Measurements from ENCODE around the gene PLIN3.

PLIN3 gene

GRCh38 chr19:4821265-4821664, 46.2 kb downstream of the PLIN3 start:
- Histone ChIP-seq H3K27me3 (ENCODE audit: control insufficient read depth, low read length) (no peaks in the 10 kb centered on the region), H4K20me1 (ENCODE audit: control insufficient read depth, insufficient read depth, low read depth, low read length) (no peaks in the 10 kb centered on the region), H3K9me3 (ENCODE audit: control insufficient read depth, insufficient read depth, low read length) (no peaks in the 10 kb centered on the region), H3F3A (ENCODE audit: control insufficient read depth, insufficient read depth) (no peaks in the 10 kb centered on the region), H3K4me1 (ENCODE audit: control insufficient read depth, low read length) (peaks cover 12% of the 10 kb centered on the region), H3K79me2 (ENCODE audit: control insufficient read depth, low read length) (peaks cover 89% of the 10 kb centered on the region), H3K4me2 (ENCODE audit: low read length) (no peak overlapping the region), H3K36me3 (ENCODE audit: control insufficient read depth, low read length) (peaks cover 55% of the 10 kb centered on the region), H3K4me3 (ENCODE audit: low read length) (no peak overlapping the region), H3K27ac (ENCODE audit: low read depth, low read length) (no peak overlapping the region), H3K9me2 (replicated peaks; ENCODE audit: control insufficient read depth, low read length) (no peaks in the 10 kb centered on the region)
- TF ChIP-seq, protein P1, sequence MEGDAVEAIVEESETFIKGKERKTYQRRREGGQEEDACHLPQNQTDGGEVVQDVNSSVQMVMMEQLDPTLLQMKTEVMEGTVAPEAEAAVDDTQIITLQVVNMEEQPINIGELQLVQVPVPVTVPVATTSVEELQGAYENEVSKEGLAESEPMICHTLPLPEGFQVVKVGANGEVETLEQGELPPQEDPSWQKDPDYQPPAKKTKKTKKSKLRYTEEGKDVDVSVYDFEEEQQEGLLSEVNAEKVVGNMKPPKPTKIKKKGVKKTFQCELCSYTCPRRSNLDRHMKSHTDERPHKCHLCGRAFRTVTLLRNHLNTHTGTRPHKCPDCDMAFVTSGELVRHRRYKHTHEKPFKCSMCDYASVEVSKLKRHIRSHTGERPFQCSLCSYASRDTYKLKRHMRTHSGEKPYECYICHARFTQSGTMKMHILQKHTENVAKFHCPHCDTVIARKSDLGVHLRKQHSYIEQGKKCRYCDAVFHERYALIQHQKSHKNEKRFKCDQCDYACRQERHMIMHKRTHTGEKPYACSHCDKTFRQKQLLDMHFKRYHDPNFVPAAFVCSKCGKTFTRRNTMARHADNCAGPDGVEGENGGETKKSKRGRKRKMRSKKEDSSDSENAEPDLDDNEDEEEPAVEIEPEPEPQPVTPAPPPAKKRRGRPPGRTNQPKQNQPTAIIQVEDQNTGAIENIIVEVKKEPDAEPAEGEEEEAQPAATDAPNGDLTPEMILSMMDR (IDR thresholded peaks at IDR 0.05; ENCODE audit: low read depth, low read length, poor library complexity, severe bottlenecking) = no peak
- TF ChIP-seq EZH2phosphoT487 (IDR thresholded peaks at IDR 0.05; ENCODE audit: borderline replicate concordance, low read length) = no peak

GRCh38 chr19:4817467-4818277, 49.8 kb downstream of the PLIN3 start:
- Histone ChIP-seq H4K20me1 (ENCODE audit: control insufficient read depth, insufficient read depth, low read depth, low read length) (no peaks in the 10 kb centered on the region), H3F3A (ENCODE audit: control insufficient read depth, insufficient read depth) (peaks cover 24% of the 10 kb centered on the region), H3K27me3 (ENCODE audit: control insufficient read depth, low read length) (no peaks in the 10 kb centered on the region), H3K4me3 (ENCODE audit: low read length) (no peak overlapping the region), H3K4me1 (ENCODE audit: control insufficient read depth, low read length) (peaks cover 30% of the 10 kb centered on the region), H3K36me3 (ENCODE audit: control insufficient read depth, low read length) (peaks cover 56% of the 10 kb centered on the region), H3K9me3 (ENCODE audit: control insufficient read depth, insufficient read depth, low read length) (no peaks in the 10 kb centered on the region), H3K9me2 (replicated peaks; ENCODE audit: control insufficient read depth, low read length) (no peaks in the 10 kb centered on the region), H3K79me2 (ENCODE audit: control insufficient read depth, low read length) (peaks cover 60% of the 10 kb centered on the region), H3K27ac (ENCODE audit: low read depth, low read length) (no peak overlapping the region), H3K4me2 (ENCODE audit: low read length) (no peak overlapping the region)
- TF ChIP-seq, protein P1 (IDR thresholded peaks at IDR 0.05; ENCODE audit: low read depth, low read length, poor library complexity, severe bottlenecking) = peak; percentile 13
- TF ChIP-seq EZH2phosphoT487 (IDR thresholded peaks at IDR 0.05; ENCODE audit: borderline replicate concordance, low read length) = no peak

GRCh38 chr19:4816950-4817278, 50.6 kb downstream of the PLIN3 start:
- H3K36me3 ChIP-seq (ENCODE audit: control insufficient read depth, low read length) = peaks cover 52% of the 10 kb centered on the region
- no peak overlapping the region for H3K4me2 ChIP-seq (ENCODE audit: low read length)
- H4K20me1 ChIP-seq (ENCODE audit: control insufficient read depth, insufficient read depth, low read depth, low read length) = no peaks in the 10 kb centered on the region
- H3K9me2 ChIP-seq (replicated peaks; ENCODE audit: control insufficient read depth, low read length) = no peaks in the 10 kb centered on the region
- no peak overlapping the region for H3K4me3 ChIP-seq (ENCODE audit: low read length)
- no peak for TF ChIP-seq EZH2phosphoT487 (IDR thresholded peaks at IDR 0.05; ENCODE audit: borderline replicate concordance, low read length)
- TF ChIP-seq, protein P1 (IDR thresholded peaks at IDR 0.05; ENCODE audit: low read depth, low read length, poor library complexity, severe bottlenecking) = no peak
- H3K79me2 ChIP-seq (ENCODE audit: control insufficient read depth, low read length) = peaks cover 53% of the 10 kb centered on the region
- H3K27ac ChIP-seq (ENCODE audit: low read depth, low read length) = no peak overlapping the region
- H3K4me1 ChIP-seq (ENCODE audit: control insufficient read depth, low read length) = peaks cover 38% of the 10 kb centered on the region
- peaks cover 24% of the 10 kb centered on the region for H3F3A ChIP-seq (ENCODE audit: control insufficient read depth, insufficient read depth)
- no peaks in the 10 kb centered on the region for H3K9me3 ChIP-seq (ENCODE audit: control insufficient read depth, insufficient read depth, low read length)
- H3K27me3 ChIP-seq (ENCODE audit: control insufficient read depth, low read length) = no peaks in the 10 kb centered on the region
